ENCODE results near the gene ITGBL1.

ITGBL1 gene

DNA sequence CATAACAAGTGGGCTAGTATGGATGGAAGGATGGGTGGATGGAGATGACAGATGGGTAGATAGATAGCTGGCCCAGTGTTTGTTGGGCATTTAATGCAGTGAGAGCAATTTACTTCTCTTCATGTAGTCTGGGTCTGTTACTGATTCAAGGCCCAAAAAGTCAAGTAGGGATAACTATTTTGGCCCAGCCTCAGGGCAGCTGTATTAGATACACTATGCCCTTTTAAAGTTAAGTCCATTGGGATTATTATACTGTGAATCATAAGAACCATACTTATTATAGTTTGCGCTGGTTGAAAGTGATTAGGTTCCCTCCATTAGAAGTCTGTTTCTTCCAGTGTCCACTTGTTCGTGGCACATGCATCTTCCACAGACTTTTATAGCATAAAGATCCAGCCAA, 4.7 kb downstream of the ITGBL1 start:
- Histone ChIP-seq H3K4me1 (ENCODE audit: control insufficient read depth, insufficient read depth, low read length) (no peaks in the 10 kb centered on the region), H3K36me3 (ENCODE audit: control insufficient read depth in 2 of 2, insufficient read depth in 1 of 2, low read length in 2 of 2) (no peaks in the 10 kb centered on the region), H3K27ac (ENCODE audit: extremely low read depth, low read depth, low read length) (no peak overlapping the region), H3K4me3 (ENCODE audit: low read depth, low read length) (no peak overlapping the region), H3K9me3 (ENCODE audit: control insufficient read depth, insufficient read depth, low read depth, low read length) (no peaks in the 10 kb centered on the region)
- POLR2A ChIA-PET: interaction anchor here (0.5 kb wide), 1 partner anchor 39 kb away, joined by 3 read pairs; no protein-coding TSS in a partner anchor
- TF ChIP-seq KLF17 (tag by site-specific recombination; IDR thresholded peaks at IDR 0.05) (no peak), YY2 (tag by site-specific recombination; IDR thresholded peaks at IDR 0.05) (no peak), HOXC10 (CRISPR knock-in tag; IDR thresholded peaks at IDR 0.05) (no peak), ZNF621 (tag by site-specific recombination; IDR thresholded peaks at IDR 0.05) (no peak), ZNF658 (tag by site-specific recombination; IDR thresholded peaks at IDR 0.05) (no peak), ZNF521 (tag by site-specific recombination; IDR thresholded peaks at IDR 0.05) (no peak), ZNF138 (tag by site-specific recombination; IDR thresholded peaks at IDR 0.05; ENCODE audit: borderline replicate concordance) (no peak), ZNF157 (tag by site-specific recombination; IDR thresholded peaks at IDR 0.05) (no peak), ZNF768 (tag by site-specific recombination; IDR thresholded peaks at IDR 0.05) (no peak), ZNF843 (tag by site-specific recombination; IDR thresholded peaks at IDR 0.05) (no peak), ZNF416 (tag by site-specific recombination; IDR thresholded peaks at IDR 0.05) (no peak), ZFP69B (tag by site-specific recombination; IDR thresholded peaks at IDR 0.05) (no peak)
- TF ChIP-seq, protein P1, sequence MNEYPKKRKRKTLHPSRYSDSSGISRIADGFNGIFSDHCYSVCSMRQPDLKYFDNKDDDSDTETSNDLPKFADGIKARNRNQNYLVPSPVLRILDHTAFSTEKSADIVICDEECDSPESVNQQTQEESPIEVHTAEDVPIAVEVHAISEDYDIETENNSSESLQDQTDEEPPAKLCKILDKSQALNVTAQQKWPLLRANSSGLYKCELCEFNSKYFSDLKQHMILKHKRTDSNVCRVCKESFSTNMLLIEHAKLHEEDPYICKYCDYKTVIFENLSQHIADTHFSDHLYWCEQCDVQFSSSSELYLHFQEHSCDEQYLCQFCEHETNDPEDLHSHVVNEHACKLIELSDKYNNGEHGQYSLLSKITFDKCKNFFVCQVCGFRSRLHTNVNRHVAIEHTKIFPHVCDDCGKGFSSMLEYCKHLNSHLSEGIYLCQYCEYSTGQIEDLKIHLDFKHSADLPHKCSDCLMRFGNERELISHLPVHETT (tag by site-specific recombination; IDR thresholded peaks at IDR 0.05): no peak
- CTCF ChIA-PET: no interaction called here

DNA sequence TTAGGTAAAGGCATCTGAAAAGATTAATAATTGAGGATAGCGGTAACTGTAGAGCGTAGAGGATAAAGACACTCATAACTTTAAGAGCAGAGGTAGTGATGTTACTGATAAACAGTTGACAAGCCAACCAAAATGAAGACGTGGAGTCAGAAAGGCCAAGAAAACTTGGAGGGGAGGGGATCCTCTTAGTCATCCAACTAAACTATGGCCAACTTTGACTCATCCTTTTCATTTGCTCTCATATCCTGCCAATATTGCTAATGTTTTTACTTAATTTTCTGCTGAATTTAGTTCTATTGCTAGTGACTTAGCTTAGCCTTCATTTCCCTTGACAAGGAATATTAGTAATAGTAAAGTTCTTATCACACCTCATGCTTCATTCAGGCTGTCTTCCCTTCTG, 13.4 kb downstream of the ITGBL1 start:
- ChIA-PET CTCF (interaction anchor here (0.6 kb wide), 2 partner anchors 57 to 308 kb away, joined by 3 read pairs; no protein-coding TSS in a partner anchor), POLR2A (no interaction called here)
- TF ChIP-seq ZNF37A (tag by site-specific recombination; IDR thresholded peaks at IDR 0.05) (no peak), ZNF404 (tag by site-specific recombination; IDR thresholded peaks at IDR 0.05) (no peak), GLIS2 (tag by site-specific recombination; IDR thresholded peaks at IDR 0.05) (no peak), ZNF707 (tag by site-specific recombination; IDR thresholded peaks at IDR 0.05) (no peak), ZNF549 (tag by site-specific recombination; IDR thresholded peaks at IDR 0.05) (no peak), EGR2 (tag by site-specific recombination; IDR thresholded peaks at IDR 0.05; ENCODE audit: low read depth) (no peak), ZNF610 (tag by site-specific recombination; IDR thresholded peaks at IDR 0.05; ENCODE audit: borderline replicate concordance) (no peak), ZNF843 (tag by site-specific recombination; IDR thresholded peaks at IDR 0.05) (no peak), FEZF1 (tag by site-specific recombination; IDR thresholded peaks at IDR 0.05) (no peak), ZXDB (tag by site-specific recombination; IDR thresholded peaks at IDR 0.05) (no peak), SETDB1 (IDR thresholded peaks at IDR 0.05; ENCODE audit: insufficient read length, low read length) (no peak), ZNF544 (tag by site-specific recombination; IDR thresholded peaks at IDR 0.05) (no peak)
- Histone ChIP-seq H3K4me3 (ENCODE audit: low read depth, low read length) (no peak overlapping the region), H3K9me3 (ENCODE audit: control insufficient read depth, insufficient read depth, low read depth, low read length) (no peaks in the 10 kb centered on the region), H3K27ac (ENCODE audit: extremely low read depth, low read depth, low read length) (no peak overlapping the region), H3K4me1 (ENCODE audit: control insufficient read depth, insufficient read depth, low read length) (no peaks in the 10 kb centered on the region), H3K36me3 (ENCODE audit: control insufficient read depth in 2 of 2, insufficient read depth in 1 of 2, low read length in 2 of 2) (no peaks in the 10 kb centered on the region)

DNA sequence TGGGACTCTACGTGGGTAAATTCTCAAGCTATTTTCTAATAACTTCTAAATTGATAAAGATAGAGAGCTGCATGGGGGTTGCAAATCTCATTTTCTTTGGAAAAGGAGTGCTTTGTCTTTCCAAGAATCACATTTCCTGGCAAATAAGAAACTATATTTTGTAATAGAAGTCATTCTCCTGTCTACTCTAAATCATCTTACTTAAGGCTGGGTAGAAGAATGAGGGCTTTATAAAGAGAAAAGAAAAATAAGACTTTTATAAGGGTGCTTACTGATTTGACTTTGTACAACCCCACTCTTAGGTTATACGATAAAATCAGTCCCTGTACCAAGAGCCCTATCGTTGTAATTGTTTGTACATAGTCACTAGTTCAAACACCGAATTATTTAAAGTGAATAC, 14.9 kb downstream of the ITGBL1 start:
- no peaks in the 10 kb centered on the region for H3K4me1 ChIP-seq (ENCODE audit: control insufficient read depth, insufficient read depth, low read length)
- CTCF ChIA-PET: no interaction called here
- H3K36me3 ChIP-seq (ENCODE audit: control insufficient read depth in 2 of 2, insufficient read depth in 1 of 2, low read length in 2 of 2): no peaks in the 10 kb centered on the region
- H3K27ac ChIP-seq (ENCODE audit: extremely low read depth, low read depth, low read length): no peak overlapping the region
- no peak overlapping the region for H3K4me3 ChIP-seq (ENCODE audit: low read depth, low read length)
- POLR2A ChIA-PET: no interaction called here
- H3K9me3 ChIP-seq (ENCODE audit: control insufficient read depth, insufficient read depth, low read depth, low read length): no peaks in the 10 kb centered on the region
- no peak for TF ChIP-seq REPIN1 (tag by site-specific recombination; IDR thresholded peaks at IDR 0.05; ENCODE audit: low read depth)
- no peak for TF ChIP-seq ZNF354C (tag by site-specific recombination; IDR thresholded peaks at IDR 0.05; ENCODE audit: borderline replicate concordance, low read depth)
- TF ChIP-seq ZNF529 (tag by site-specific recombination; IDR thresholded peaks at IDR 0.05; ENCODE audit: insufficient replicate concordance): no peak
- TF ChIP-seq HIC1 (tag by site-specific recombination; IDR thresholded peaks at IDR 0.05): no peak
- no peak for TF ChIP-seq GLI4 (tag by site-specific recombination; IDR thresholded peaks at IDR 0.05)
- no peak for TF ChIP-seq KLF17 (tag by site-specific recombination; IDR thresholded peaks at IDR 0.05)

Measured in HEK293 (cell line).